VCaP (cell line): ENCODE data around the gene CCNG2.

Experiments
- H3K27ac ChIP-seq: fragments of 450-650 bp; 2 replicates; pipeline ENCODE4 v1.5.1; 2017
- TF ChIP-seq, protein P1 (sequence below): fragments of 450-650 bp; conservative IDR thresholded peaks from 2 replicates; pipeline ENCODE4 v1.5.1; 2017; ENCODE audit warnings: mild to moderate bottlenecking, moderate library complexity

Gene CCNG2

DNA sequence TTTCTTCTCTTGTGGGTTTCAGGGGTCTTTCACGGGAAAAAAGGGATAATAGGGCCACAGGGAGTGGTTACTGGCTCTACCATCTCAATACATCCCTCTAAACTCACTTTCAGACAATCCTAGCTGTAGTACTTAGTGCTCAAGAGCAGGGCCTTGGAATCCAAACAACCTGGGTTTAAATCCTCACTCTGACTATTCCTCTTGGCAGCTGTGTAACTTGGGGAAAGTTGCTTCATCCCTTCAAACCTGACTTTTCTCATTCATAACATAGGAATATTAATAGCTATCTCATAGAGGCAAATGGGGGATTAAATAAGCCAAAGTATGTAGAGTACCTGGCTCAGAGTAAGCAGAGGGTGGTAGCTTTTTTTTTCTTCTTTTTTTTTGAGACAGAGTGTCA, 32.4 kb downstream of the CCNG2 start:
- TF ChIP-seq, protein P1, sequence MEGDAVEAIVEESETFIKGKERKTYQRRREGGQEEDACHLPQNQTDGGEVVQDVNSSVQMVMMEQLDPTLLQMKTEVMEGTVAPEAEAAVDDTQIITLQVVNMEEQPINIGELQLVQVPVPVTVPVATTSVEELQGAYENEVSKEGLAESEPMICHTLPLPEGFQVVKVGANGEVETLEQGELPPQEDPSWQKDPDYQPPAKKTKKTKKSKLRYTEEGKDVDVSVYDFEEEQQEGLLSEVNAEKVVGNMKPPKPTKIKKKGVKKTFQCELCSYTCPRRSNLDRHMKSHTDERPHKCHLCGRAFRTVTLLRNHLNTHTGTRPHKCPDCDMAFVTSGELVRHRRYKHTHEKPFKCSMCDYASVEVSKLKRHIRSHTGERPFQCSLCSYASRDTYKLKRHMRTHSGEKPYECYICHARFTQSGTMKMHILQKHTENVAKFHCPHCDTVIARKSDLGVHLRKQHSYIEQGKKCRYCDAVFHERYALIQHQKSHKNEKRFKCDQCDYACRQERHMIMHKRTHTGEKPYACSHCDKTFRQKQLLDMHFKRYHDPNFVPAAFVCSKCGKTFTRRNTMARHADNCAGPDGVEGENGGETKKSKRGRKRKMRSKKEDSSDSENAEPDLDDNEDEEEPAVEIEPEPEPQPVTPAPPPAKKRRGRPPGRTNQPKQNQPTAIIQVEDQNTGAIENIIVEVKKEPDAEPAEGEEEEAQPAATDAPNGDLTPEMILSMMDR: no peak
- H3K27ac ChIP-seq: no peak overlapping the region

DNA sequence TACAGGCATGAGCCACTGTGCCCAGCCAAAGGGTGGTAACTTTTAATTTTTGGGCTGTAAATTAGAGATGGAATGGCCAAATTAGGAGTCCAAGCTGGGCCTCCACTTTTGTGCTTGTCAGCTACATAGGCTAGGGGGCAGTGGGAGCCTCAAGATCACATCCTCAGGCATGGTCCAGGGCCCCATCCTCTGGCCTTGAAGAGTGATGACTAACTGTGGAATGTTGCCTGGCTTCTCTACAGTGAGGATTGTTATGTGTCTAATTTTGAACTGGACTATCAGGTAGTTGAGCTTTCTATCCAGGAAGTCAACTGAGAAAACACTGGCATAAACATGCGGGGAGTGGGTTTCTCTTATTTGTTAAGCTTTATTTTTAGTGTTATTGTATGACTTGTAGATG, 33.0 kb downstream of the CCNG2 start:
- no peak overlapping the region for H3K27ac ChIP-seq
- TF ChIP-seq, protein P1: no peak

DNA sequence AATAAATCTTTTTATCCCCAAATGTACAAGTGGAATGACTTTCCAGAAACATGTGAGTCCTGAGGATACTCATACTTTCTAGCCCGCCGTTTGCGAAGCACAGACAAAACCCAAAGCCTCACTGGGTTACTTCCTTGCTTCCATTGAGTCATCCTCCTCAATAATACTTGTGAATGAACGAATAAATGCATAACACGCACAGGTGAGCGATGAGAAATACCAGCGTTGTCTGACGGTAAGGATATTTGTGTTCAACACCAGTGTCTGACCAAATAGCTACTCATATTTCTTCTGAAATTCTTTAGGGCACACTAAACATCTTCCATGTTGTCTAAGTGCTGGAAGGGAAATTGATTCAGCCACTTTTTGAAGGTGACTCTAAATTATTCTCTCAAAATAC, 36.0 kb downstream of the CCNG2 start:
- TF ChIP-seq, protein P1: no peak
- H3K27ac ChIP-seq: no peak overlapping the region

DNA sequence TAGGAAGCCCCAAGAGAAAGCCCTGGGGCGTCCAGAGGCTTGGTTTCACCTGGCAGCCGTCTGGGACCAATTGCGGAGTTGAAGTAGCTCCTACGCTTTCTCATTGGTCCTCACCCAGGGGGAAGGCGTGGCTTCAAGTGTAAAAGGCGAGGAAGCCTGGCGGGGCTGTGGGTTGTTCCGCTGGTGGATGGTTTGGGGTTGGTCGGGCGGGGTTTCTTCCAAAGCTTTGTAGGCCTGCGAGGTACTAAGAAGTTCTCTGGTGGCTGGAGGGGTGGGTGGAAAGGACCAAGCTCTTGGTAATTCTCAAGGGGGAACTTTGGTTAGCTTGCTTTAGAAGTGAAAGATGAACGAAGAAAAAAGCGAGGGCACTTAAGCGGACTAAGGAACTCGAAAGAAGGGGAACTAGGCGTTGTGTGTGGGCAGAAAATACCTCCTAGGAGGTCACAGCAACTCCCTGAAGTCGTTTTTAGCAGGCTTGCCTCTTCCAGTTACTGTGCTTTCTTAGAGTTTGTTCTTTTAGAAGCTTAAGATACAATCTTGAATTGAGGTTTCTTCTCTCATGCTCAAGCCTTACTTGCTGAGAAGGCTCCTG, 36.6 kb downstream of the CCNG2 start:
- TF ChIP-seq, protein P1: no peak
- H3K27ac ChIP-seq: no peak overlapping the region

DNA sequence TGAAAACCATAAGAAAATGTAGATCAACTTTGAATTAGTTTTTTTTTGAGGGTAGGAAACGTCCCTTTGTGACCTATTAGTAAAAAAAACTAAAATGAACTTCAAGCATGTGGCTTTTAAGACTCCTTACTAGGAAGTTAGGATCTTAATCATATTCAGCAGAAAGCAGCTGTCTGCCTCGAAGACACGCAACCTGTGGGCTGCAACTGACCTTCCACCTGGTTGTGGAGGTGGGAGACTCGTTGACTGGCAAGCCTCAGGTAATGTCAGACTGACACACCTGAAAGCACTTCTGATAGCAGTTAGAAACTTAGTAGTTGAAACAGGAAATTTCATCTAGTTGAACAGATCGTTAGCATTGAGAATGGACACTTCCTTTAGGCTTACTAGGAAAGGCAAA, 37.4 kb downstream of the CCNG2 start:
- no peak overlapping the region for H3K27ac ChIP-seq

DNA sequence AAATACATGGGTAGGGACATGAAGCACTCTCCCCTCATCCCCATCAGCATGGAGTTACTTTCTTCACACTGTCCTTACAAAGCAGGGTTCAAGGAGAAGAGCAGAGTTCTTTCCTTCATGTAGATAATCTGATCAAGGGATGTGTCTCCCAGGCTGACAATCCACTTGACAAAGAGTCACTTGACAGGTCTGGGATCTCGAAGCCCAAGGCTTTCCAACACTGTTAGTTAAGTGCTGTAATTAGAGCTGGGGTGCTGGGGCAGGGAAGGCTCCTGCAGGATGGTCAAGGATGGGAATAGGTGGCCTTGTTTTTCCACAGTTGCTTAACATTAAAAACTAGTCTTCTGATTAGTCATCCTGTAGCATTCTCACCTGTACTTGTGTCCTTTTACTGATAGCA, 38.0 kb downstream of the CCNG2 start:
- no peak overlapping the region for H3K27ac ChIP-seq
- TF ChIP-seq, protein P1: no peak

More for the DNA sequence above, 37.4 kb downstream of the CCNG2 start:
- TF ChIP-seq, protein P1: no peak

DNA sequence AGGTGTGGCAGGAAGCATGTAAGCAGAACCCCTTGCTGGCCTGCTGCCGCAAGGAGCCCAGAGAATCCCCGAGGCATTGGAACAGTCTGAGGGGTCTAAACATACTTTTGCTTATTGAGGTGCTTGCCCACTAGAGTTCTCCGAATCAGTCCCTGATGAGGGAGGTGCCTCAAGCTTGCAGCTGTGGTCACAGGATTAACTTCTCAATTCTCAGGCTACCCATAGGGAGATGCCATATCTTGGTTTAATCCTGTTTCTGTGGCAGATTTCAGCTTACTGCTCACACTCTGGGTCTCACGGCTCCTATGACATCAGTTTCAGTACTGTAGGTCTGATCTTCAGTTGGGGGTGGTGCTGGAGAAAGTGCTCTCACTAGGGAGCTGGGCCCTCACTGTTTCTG, 39.9 kb downstream of the CCNG2 start:
- TF ChIP-seq, protein P1: no peak
- no peak overlapping the region for H3K27ac ChIP-seq
